Lower leg skin (tissue), 3 donors: ENCODE measurements around the gene DOCK7.

Experiments used
- CTCF ChIP-seq, 3 donors: fragments of 450-650 bp; IDR thresholded peaks; one replicate each; pipeline ENCODE4 v1.5.1; 2016; ENCODE audit warnings: antibody characterized with exemption in 3 of 3, mild to moderate bottlenecking in 3 of 3, moderate library complexity in 2 of 3
- POLR2A ChIP-seq, 2 donors: fragments of 450-650 bp; IDR thresholded peaks; one replicate each; pipeline ENCODE4 v1.6.1; 2016 to 2017; ENCODE audit warnings: antibody characterized with exemption in 2 of 2, mild to moderate bottlenecking in 1 of 2, moderate library complexity in 1 of 2

DNA sequence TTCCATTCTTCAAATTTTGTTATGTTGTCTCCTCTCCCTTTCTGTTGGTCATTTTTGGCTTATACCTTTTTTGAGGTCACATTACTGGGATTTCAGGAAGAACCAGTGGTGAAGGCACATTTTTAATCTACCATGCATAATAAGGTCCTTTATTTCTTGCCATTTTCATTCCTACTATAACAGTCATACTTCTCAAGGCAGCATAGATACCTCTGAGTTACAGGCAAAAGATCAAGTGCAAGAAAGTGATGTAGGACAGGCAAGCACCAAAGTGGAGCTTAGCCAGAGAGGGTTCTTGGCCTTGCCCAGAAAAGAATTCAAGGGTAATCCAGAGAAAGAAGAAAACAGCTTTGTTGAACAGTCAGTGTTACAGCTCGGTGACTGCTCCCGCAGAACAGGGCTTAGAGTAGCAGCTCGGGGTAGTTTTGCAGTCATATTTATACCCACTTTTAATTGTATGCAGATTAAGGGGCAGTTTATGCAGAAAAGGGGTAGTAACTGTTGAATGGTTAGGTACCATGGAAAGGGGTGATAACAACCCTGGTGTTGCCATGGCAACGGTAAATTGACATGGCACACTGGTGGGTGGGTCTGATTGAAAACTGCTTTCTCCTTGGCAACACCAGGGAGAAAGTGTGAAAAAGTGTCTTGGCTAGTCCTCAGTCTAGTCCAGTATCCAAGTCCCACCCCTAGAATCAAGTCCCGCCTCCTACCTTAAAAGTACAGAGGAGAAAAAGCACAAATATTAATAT, 39.6 kb upstream of the DOCK7 start:
- TF ChIP-seq CTCF (IDR thresholded peaks at IDR 0.05) = no peak
- TF ChIP-seq POLR2A (IDR thresholded peaks at IDR 0.05) = no peak
